Astrocyte (in vitro differentiated cells and primary cell): ENCODE results near the gene GPR173. TPM values are rescaled to one million over a fixed set of nuclear protein-coding genes. Genes with fewer than 3 reads are reported as not detected.

Experiments
- DNase-seq: peaks from one replicate; pipeline ENCODE4 v3.0.0-alpha.2; 2010; ENCODE audit warnings: low read depth
- FAIRE-seq: peaks from 2 replicates; lab custom pipeline; 2011; peaks lifted over from hg19 to GRCh38; lab: Jason Lieb, UNC
- H2AFZ ChIP-seq: 2 replicates; pipeline ENCODE4 v1.6.0; 2012; ENCODE audit warnings: low read depth, low read length, inconsistent platforms
- H3K27ac ChIP-seq: 2 replicates; pipeline ENCODE4 v1.5.1; 2011; ENCODE audit warnings: low read depth, low read length, inconsistent platforms
- H3K27me3 ChIP-seq: 2 replicates; pipeline ENCODE4 v1.6.0; 2011; ENCODE audit warnings: low read length, inconsistent platforms; ENCODE audit not compliant: insufficient read depth
- H3K36me3 ChIP-seq: 2 replicates; pipeline ENCODE4 v1.5.1; 2011; ENCODE audit warnings: low read length, inconsistent platforms; ENCODE audit not compliant: insufficient read depth
- H3K4me1 ChIP-seq: 2 replicates; pipeline ENCODE4 v1.5.1; 2011; ENCODE audit warnings: low read length, inconsistent platforms; ENCODE audit not compliant: insufficient read depth
- H3K4me2 ChIP-seq: 2 replicates; pipeline ENCODE4 v1.6.0; 2012; ENCODE audit warnings: low read length, inconsistent platforms
- H3K4me3 ChIP-seq: 2 replicates; pipeline ENCODE4 v1.5.1; 2011; ENCODE audit warnings: low read depth, mild to moderate bottlenecking, low read length, inconsistent platforms; ENCODE audit not compliant: insufficient read depth
- H3K79me2 ChIP-seq: 2 replicates; pipeline ENCODE4 v1.6.0; 2012; ENCODE audit warnings: mild to moderate bottlenecking, low read length, inconsistent platforms; ENCODE audit not compliant: insufficient read depth
- H3K9ac ChIP-seq: 2 replicates; pipeline ENCODE4 v1.6.0; 2012; ENCODE audit warnings: mild to moderate bottlenecking, low read length, inconsistent platforms
- H3K9me3 ChIP-seq: 2 replicates; pipeline ENCODE4 v1.5.1; 2012; ENCODE audit warnings: low read depth, mild to moderate bottlenecking, low read length, inconsistent platforms; ENCODE audit not compliant: insufficient read depth
- H4K20me1 ChIP-seq: 2 replicates; pipeline ENCODE4 v1.6.0; 2012; ENCODE audit warnings: low read length, inconsistent platforms; ENCODE audit not compliant: insufficient read depth
- H3K27ac Mint-ChIP-seq: one replicate; pipeline ENCODE4 v1.8.0; 2021; ENCODE audit warnings: mild to moderate bottlenecking, mixed read lengths; ENCODE audit not compliant: unreplicated experiment
- H3K27me3 Mint-ChIP-seq: one replicate; pipeline ENCODE4 v1.8.0; 2021; ENCODE audit warnings: low read depth, mixed read lengths; ENCODE audit not compliant: unreplicated experiment
- H3K36me3 Mint-ChIP-seq: one replicate; pipeline ENCODE4 v1.8.0; 2021; ENCODE audit warnings: low read depth, mixed read lengths; ENCODE audit not compliant: unreplicated experiment
- H3K4me1 Mint-ChIP-seq: one replicate; pipeline ENCODE4 v1.8.0; 2021; ENCODE audit warnings: low read depth, mixed read lengths; ENCODE audit not compliant: unreplicated experiment
- H3K4me3 Mint-ChIP-seq: one replicate; pipeline ENCODE4 v1.8.0; 2021; ENCODE audit warnings: mild to moderate bottlenecking, moderate library complexity, mixed read lengths; ENCODE audit not compliant: unreplicated experiment
- H3K9me3 Mint-ChIP-seq: one replicate; pipeline ENCODE4 v1.8.0; 2021; ENCODE audit warnings: mild to moderate bottlenecking, mixed read lengths; ENCODE audit not compliant: unreplicated experiment
- EZH2 ChIP-seq: IDR thresholded peaks from 2 replicates; pipeline ENCODE4 v1.6.1; 2012; ENCODE audit warnings: mild to moderate bottlenecking, low read length, inconsistent platforms; ENCODE audit not compliant: insufficient read depth
- total RNA-seq: library from RNA; stranded (reverse); gene quantifications from 2 replicates; pipeline ENCODE4 v1.2.1, GENCODE V29; 2021
- TF ChIP-seq, protein P1 (sequence below): IDR thresholded peaks from 2 replicates; pipeline ENCODE4 v1.5.1; 2011; ENCODE audit warnings: low read depth, mild to moderate bottlenecking, inconsistent platforms, low read length, moderate library complexity; ENCODE audit not compliant: insufficient read depth

The GPR173 gene
- total RNA-seq, 1 donor from 2014 or later = 8.1 TPM

DNA sequence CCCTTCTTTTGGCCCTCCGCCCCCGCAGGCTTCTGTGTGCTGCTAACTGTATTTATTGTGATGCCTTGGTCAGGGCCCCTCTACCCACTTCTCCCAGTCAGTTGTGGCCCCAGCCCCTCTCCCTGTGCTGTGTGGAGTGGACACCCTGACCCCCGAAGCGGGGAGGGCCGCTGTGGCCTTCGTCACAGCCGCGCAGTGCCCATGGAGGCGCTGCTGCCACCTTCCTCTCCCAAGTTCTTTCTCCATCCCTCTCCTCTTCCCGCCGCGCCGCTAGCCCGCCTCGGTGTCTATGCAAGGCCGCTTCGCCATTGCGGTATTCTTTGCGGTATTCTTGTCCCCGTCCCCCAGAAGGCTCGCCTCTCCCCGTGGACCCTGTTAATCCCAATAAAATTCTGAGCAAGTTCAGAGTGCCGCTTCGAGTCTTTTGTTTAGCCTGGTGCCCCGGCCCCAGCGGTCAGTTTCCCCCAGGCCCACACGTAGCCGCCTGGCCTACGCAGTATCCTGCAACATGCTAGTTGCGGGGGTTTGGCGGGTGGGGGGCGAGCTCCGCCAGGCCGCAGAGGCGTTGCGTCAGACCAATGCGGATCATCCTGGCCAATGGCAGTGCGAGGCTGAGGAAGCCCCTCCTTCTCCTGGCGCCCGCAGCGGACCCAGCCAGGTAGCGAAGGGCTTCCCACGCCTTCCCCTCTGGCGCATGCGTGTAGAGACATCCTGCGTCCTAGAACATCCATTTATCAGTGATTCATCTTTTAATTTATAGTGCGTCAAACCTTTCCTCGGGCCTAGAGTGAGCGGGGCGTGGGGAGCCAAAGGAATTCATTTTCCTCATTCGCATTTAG is 39.8 kb downstream of the GPR173 start:
- TF ChIP-seq EZH2 = no peak
- TF ChIP-seq, protein P1, sequence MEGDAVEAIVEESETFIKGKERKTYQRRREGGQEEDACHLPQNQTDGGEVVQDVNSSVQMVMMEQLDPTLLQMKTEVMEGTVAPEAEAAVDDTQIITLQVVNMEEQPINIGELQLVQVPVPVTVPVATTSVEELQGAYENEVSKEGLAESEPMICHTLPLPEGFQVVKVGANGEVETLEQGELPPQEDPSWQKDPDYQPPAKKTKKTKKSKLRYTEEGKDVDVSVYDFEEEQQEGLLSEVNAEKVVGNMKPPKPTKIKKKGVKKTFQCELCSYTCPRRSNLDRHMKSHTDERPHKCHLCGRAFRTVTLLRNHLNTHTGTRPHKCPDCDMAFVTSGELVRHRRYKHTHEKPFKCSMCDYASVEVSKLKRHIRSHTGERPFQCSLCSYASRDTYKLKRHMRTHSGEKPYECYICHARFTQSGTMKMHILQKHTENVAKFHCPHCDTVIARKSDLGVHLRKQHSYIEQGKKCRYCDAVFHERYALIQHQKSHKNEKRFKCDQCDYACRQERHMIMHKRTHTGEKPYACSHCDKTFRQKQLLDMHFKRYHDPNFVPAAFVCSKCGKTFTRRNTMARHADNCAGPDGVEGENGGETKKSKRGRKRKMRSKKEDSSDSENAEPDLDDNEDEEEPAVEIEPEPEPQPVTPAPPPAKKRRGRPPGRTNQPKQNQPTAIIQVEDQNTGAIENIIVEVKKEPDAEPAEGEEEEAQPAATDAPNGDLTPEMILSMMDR = no peak
- H3K36me3 Mint-ChIP-seq = peaks cover 10% of the 10 kb centered on the region
- H3K27me3 Mint-ChIP-seq = no peaks in the 10 kb centered on the region
- H3K36me3 ChIP-seq = peaks cover 10% of the 10 kb centered on the region
- peaks cover 18% of the 10 kb centered on the region for H3K4me1 ChIP-seq
- peak overlapping the region; percentile 88 for H3K9ac ChIP-seq
- H3K79me2 ChIP-seq = peaks cover 29% of the 10 kb centered on the region
- peak overlapping the region; percentile 95 for H3K4me2 ChIP-seq
- peaks cover 45% of the 10 kb centered on the region for H4K20me1 ChIP-seq
- peak overlapping the region; percentile 54 for H2AFZ ChIP-seq
- H3K9me3 Mint-ChIP-seq = no peaks in the 10 kb centered on the region
- peak overlapping the region; percentile 61 for H3K4me3 ChIP-seq
- DNase-seq = peak; percentile 76
- H3K27ac ChIP-seq = peak overlapping the region; percentile 86
- FAIRE-seq = peak; percentile 82
- no peaks in the 10 kb centered on the region for H3K27me3 ChIP-seq
- H3K27ac Mint-ChIP-seq = peak overlapping the region; percentile 84
- H3K4me3 Mint-ChIP-seq = peak overlapping the region; percentile 84
- H3K9me3 ChIP-seq = no peaks in the 10 kb centered on the region
- H3K4me1 Mint-ChIP-seq = peaks cover 19% of the 10 kb centered on the region

DNA sequence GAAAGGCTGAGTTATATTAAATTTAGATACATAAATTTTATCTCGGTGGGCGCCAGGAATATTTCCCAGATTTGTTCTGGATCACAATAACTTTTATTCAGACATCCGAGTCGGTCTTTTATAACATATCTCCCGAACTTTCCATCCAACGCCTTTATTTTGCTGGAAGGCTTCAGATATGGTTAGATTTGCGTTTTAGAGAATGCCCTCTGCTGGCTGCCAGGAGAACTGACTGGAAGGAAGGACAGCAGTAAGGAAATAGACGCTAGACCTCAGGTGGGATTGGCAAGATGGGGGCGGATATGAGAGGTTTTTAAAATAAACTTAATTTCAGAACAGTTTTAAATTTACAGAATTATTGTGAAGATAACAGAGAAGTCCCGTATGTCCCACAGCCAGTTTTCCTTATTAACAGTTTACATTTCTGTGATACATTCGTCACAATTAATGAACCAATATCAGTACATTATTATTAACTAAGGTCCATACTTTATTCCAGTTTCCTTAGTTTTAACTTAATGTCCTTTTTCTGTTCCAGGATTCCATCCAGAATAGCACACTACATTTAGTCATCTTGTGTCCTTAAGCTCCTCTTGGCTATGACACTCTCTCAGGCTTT is 40.7 kb downstream of the GPR173 start:
- H3K36me3 ChIP-seq = peaks cover 10% of the 10 kb centered on the region
- no peaks in the 10 kb centered on the region for H3K9me3 ChIP-seq
- Mint-ChIP-seq H3K36me3 (peaks cover 10% of the 10 kb centered on the region), H3K27me3 (no peaks in the 10 kb centered on the region), H3K4me1 (peaks cover 17% of the 10 kb centered on the region), H3K27ac (peak overlapping the region; percentile 26), H3K9me3 (no peaks in the 10 kb centered on the region), H3K4me3 (peak overlapping the region; percentile 84)
- peak overlapping the region; percentile 54 for H2AFZ ChIP-seq
- TF ChIP-seq, protein P1 = peak; percentile 65
- TF ChIP-seq EZH2 = no peak
- peak overlapping the region; percentile 95 for H3K4me2 ChIP-seq
- peaks cover 19% of the 10 kb centered on the region for H3K79me2 ChIP-seq
- peak overlapping the region; percentile 86 for H3K27ac ChIP-seq
- no peaks in the 10 kb centered on the region for H3K27me3 ChIP-seq
- peaks cover 35% of the 10 kb centered on the region for H4K20me1 ChIP-seq
- FAIRE-seq (no peak), DNase-seq (peak; percentile 39)
- peak overlapping the region; percentile 88 for H3K9ac ChIP-seq
- H3K4me3 ChIP-seq = peak overlapping the region; percentile 61
- H3K4me1 ChIP-seq = peaks cover 11% of the 10 kb centered on the region
